Measurements from ENCODE around the gene SLC6A13. TPM values are rescaled to one million over a fixed set of nuclear protein-coding genes. Genes with fewer than 3 reads are reported as not detected.

The SLC6A13 gene
- total and polyA plus RNA-seq, 7 donors: 0.10 to 0.55 TPM; not detected in 5

GRCh38 chr12:230925-231671 is 31.5 kb downstream of the SLC6A13 start:
- 66 to 74% methylated on average over 14 of the region's 14 CpGs for WGBS, 2 donors
- no peaks in the 10 kb centered on the region for H3K4me1 ChIP-seq
- no peaks in the 10 kb centered on the region for H3K36me3 ChIP-seq
- no peak for TF ChIP-seq EP300 (IDR thresholded peaks at IDR 0.05)
- no peak for TF ChIP-seq POLR2A (IDR thresholded peaks at IDR 0.05)
- TF ChIP-seq CTCF (IDR thresholded peaks at IDR 0.05): no peak
- no peak for TF ChIP-seq POLR2AphosphoS5 (IDR thresholded peaks at IDR 0.05)
- DNase-seq: no peak
- no peak overlapping the region for H3K27ac ChIP-seq
- no peaks in the 10 kb centered on the region for H3K9me3 ChIP-seq
- no peak overlapping the region for H3K4me3 ChIP-seq
- peaks cover 0 to 3% (median 0%) of the 10 kb centered on the region in 3 donors for H3K27me3 ChIP-seq
- intact Hi-C loops (cut with DNase I): no loop called here

- WGBS, 2 donors: 64 to 74% methylated on average over 26 of the region's 26 CpGs
- Histone ChIP-seq H3K27me3 (peaks cover 0 to 3% (median 0%) of the 10 kb centered on the region in 3 donors), H3K27ac (no peak overlapping the region), H3K36me3 (no peaks in the 10 kb centered on the region), H3K4me3 (no peak overlapping the region), H3K4me1 (no peaks in the 10 kb centered on the region), H3K9me3 (no peaks in the 10 kb centered on the region)
- intact Hi-C loops (cut with DNase I): no loop called here
- no peak for DNase-seq
- TF ChIP-seq POLR2A (IDR thresholded peaks at IDR 0.05): no peak
- no peak for TF ChIP-seq EP300 (IDR thresholded peaks at IDR 0.05)
- no peak for TF ChIP-seq CTCF (IDR thresholded peaks at IDR 0.05)
- no peak for TF ChIP-seq POLR2AphosphoS5 (IDR thresholded peaks at IDR 0.05)
These were observed 33.0 kb downstream of the SLC6A13 start for GRCh38 chr12:229441-230191.

GRCh38 chr12:228846-229200 is 33.8 kb downstream of the SLC6A13 start:
- intact Hi-C loops (cut with DNase I): no loop called here
- Histone ChIP-seq H3K27me3 (peaks cover 0 to 3% (median 0%) of the 10 kb centered on the region in 3 donors), H3K4me1 (no peaks in the 10 kb centered on the region), H3K36me3 (no peaks in the 10 kb centered on the region), H3K4me3 (no peak overlapping the region), H3K9me3 (no peaks in the 10 kb centered on the region), H3K27ac (no peak overlapping the region)
- WGBS, 2 donors: 81 to 85% methylated on average over 3 of the region's 3 CpGs
- TF ChIP-seq POLR2A (IDR thresholded peaks at IDR 0.05): no peak
- no peak for TF ChIP-seq EP300 (IDR thresholded peaks at IDR 0.05)
- TF ChIP-seq CTCF (IDR thresholded peaks at IDR 0.05): no peak
- TF ChIP-seq POLR2AphosphoS5 (IDR thresholded peaks at IDR 0.05): no peak
- no peak for DNase-seq

- Histone ChIP-seq H3K4me1 (no peaks in the 10 kb centered on the region), H3K9me3 (no peaks in the 10 kb centered on the region), H3K27ac (no peak overlapping the region), H3K27me3 (peaks cover 0 to 3% (median 0%) of the 10 kb centered on the region in 3 donors), H3K36me3 (no peaks in the 10 kb centered on the region), H3K4me3 (no peak overlapping the region)
- intact Hi-C loops (cut with DNase I): no loop called here
- WGBS, 2 donors: 75 to 82% methylated on average over 18 of the region's 18 CpGs
- no peak for DNase-seq
- no peak for TF ChIP-seq POLR2A (IDR thresholded peaks at IDR 0.05)
- TF ChIP-seq EP300 (IDR thresholded peaks at IDR 0.05): no peak
- TF ChIP-seq CTCF (IDR thresholded peaks at IDR 0.05): no peak
- no peak for TF ChIP-seq POLR2AphosphoS5 (IDR thresholded peaks at IDR 0.05)
These were observed 34.5 kb downstream of the SLC6A13 start for GRCh38 chr12:227923-228845.
